GM19240 (cell line): ENCODE data around the gene LRRC27.

Experiments
- DNase-seq: peaks from one replicate; pipeline ENCODE4 v3.0.0; 2011; ENCODE audit warnings: low spot score; ENCODE audit not compliant: insufficient read length

LRRC27 gene

GRCh38 chr10:132301371-132302330 is 30.3 kb upstream of the LRRC27 start:
- DNase-seq, result no peak

GRCh38 chr10:132302421-132303310 is 29.3 kb upstream of the LRRC27 start:
- DNase-seq, result no peak

- DNase-seq, result no peak
These were observed 28.5 kb upstream of the LRRC27 start for GRCh38 chr10:132303361-132304115.

- no peak for DNase-seq
These were observed 27.1 kb upstream of the LRRC27 start for GRCh38 chr10:132304756-132305509.

GRCh38 chr10:132305654-132306342 is 26.2 kb upstream of the LRRC27 start:
- DNase-seq, result no peak

- DNase-seq, result no peak
These were observed 25.7 kb upstream of the LRRC27 start for GRCh38 chr10:132306343-132306685.

GRCh38 chr10:132306864-132307751 is 24.9 kb upstream of the LRRC27 start:
- DNase-seq, result no peak

- peak; percentile 98 for DNase-seq
These were observed 24.0 kb upstream of the LRRC27 start, which contains the start of gene STK32C for GRCh38 chr10:132307823-132308586. STK32C (minus strand) TSS chr10:132307950; CDS start chr10:132307833, 117 bp downstream.

- DNase-seq, result no peak
These were observed 23.2 kb upstream of the LRRC27 start for GRCh38 chr10:132308587-132309470.

GRCh38 chr10:132309471-132309865 is 22.5 kb upstream of the LRRC27 start:
- no peak for DNase-seq

- DNase-seq, result no peak
These were observed 22.0 kb upstream of the LRRC27 start for GRCh38 chr10:132309879-132310591.

GRCh38 chr10:132310701-132311337 is 21.2 kb upstream of the LRRC27 start:
- no peak for DNase-seq

GRCh38 chr10:132311338-132311939 is 20.6 kb upstream of the LRRC27 start:
- no peak for DNase-seq

- DNase-seq, result no peak
These were observed 18.7 kb upstream of the LRRC27 start for GRCh38 chr10:132313305-132313704.

- DNase-seq, result no peak
These were observed 18.1 kb upstream of the LRRC27 start for GRCh38 chr10:132313865-132314264.

GRCh38 chr10:132314336-132314735 is 17.7 kb upstream of the LRRC27 start:
- DNase-seq, result no peak
